C4-2B (cell line): ENCODE measurements around the gene EPHB6.

Source experiments
- CTCF ChIP-seq: fragments of 450-650 bp; conservative IDR thresholded peaks from 2 replicates; pipeline ENCODE4 v1.5.1; 2017; ENCODE audit warnings: mild to moderate bottlenecking
- ZFX ChIP-seq: fragments of 450-650 bp; IDR thresholded peaks from 2 replicates; pipeline ENCODE4 v1.6.1; 2017

DNA sequence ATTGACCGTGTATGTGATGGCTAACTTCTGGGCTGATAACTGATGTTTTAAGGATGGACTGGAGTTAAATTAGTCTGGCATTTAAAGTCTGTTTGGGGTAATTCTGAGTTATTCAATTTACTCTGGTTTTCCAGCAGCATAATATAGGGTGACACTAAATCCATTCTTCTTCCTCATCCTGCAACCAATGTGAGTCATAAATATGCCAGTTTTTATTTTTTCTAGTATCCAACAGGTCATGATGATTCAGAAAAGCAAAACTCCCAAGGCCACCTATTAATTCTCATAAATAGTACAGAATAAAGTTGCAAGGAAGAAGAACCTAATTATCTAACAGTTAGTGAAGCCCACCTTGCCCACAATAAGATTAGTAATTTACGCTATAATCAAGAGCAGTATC lies 7.5 kb upstream of the EPHB6 start:
- TF ChIP-seq CTCF (no peak), ZFX (no peak)
